ENCODE results near the gene CNTNAP1.
A peak's percentile ranks its signal among the peaks of the same experiment; 100 is the strongest.

DNA sequence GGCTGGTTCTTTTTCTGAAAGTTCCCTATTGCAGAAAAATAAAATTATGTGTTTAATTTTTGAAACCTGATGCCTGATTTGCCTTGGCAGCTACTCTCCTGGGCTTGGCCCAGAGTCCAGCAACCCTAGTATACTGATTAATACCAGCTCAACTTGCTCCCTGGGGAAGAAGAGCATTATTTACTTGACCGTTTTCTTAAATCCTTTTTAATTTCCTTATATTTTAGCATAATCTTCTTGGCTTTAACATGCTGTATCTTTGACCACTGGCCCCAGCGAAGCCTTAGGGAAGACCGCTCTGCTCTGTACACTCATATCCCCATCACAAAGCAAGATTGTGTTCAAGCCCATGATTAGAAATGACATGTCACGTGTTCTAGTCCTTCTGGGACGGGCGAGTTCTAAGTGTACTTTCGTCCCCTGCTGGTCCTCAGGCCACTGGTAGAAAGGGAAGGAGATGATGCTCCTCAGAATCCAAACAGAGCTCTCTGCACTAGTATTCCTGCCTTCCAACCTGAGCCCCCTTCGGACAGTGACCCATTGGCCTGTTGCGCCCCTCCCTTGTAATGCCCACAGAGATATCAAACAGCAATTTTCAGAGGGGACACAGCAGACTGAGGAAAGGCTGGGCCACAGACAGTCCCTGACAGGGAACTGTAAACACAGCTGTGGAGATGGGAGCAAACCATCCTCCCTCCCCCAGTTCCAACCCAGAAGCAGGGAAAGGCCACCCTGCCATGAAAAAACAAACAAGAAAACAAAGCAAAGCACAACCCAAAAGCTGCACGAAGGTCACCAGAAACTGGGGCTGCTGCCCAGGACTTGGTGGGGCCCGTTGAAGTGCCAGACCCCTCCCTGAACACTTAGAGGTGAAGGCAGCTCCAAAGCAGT lies 66.8 kb downstream of the CNTNAP1 start:
- no peak for TF ChIP-seq POLR2A (IDR thresholded peaks at IDR 0.05)
- TF ChIP-seq, protein P1, sequence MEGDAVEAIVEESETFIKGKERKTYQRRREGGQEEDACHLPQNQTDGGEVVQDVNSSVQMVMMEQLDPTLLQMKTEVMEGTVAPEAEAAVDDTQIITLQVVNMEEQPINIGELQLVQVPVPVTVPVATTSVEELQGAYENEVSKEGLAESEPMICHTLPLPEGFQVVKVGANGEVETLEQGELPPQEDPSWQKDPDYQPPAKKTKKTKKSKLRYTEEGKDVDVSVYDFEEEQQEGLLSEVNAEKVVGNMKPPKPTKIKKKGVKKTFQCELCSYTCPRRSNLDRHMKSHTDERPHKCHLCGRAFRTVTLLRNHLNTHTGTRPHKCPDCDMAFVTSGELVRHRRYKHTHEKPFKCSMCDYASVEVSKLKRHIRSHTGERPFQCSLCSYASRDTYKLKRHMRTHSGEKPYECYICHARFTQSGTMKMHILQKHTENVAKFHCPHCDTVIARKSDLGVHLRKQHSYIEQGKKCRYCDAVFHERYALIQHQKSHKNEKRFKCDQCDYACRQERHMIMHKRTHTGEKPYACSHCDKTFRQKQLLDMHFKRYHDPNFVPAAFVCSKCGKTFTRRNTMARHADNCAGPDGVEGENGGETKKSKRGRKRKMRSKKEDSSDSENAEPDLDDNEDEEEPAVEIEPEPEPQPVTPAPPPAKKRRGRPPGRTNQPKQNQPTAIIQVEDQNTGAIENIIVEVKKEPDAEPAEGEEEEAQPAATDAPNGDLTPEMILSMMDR (IDR thresholded peaks at IDR 0.05) = peak in 1 of 12 donors; percentile 4
